ENCODE data around the gene MTA2.

GRCh38 chr11:62566247-62566646 is 35.4 kb downstream of the MTA2 start:
- TF ChIP-seq, protein P1, sequence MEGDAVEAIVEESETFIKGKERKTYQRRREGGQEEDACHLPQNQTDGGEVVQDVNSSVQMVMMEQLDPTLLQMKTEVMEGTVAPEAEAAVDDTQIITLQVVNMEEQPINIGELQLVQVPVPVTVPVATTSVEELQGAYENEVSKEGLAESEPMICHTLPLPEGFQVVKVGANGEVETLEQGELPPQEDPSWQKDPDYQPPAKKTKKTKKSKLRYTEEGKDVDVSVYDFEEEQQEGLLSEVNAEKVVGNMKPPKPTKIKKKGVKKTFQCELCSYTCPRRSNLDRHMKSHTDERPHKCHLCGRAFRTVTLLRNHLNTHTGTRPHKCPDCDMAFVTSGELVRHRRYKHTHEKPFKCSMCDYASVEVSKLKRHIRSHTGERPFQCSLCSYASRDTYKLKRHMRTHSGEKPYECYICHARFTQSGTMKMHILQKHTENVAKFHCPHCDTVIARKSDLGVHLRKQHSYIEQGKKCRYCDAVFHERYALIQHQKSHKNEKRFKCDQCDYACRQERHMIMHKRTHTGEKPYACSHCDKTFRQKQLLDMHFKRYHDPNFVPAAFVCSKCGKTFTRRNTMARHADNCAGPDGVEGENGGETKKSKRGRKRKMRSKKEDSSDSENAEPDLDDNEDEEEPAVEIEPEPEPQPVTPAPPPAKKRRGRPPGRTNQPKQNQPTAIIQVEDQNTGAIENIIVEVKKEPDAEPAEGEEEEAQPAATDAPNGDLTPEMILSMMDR (IDR thresholded peaks at IDR 0.05): no peak
- no peak for TF ChIP-seq POLR2A (IDR thresholded peaks at IDR 0.05)
- no peak for TF ChIP-seq POLR2AphosphoS5 (IDR thresholded peaks at IDR 0.05)
- TF ChIP-seq EP300 (IDR thresholded peaks at IDR 0.05): no peak

All from sigmoid colon (tissue), 4 donors.